GM23248 (cell line): ENCODE results near the gene ZBTB44. TPM values are rescaled to one million over a fixed set of nuclear protein-coding genes. Genes with fewer than 3 reads are reported as not detected.
A peak's percentile ranks its signal among the peaks of the same experiment; 100 is the strongest.

Experiments used
- DNase-seq: peaks from one replicate; pipeline ENCODE4 v3.0.0-alpha.2; 2015
- H2AFZ ChIP-seq: fragments of 200-600 bp; sonication (generic); 2 replicates; pipeline ENCODE4 v1.6.1; 2016; ENCODE audit warnings: antibody characterized with exemption
- H3F3A ChIP-seq: fragments of 200-600 bp; sonication (generic); 2 replicates; pipeline ENCODE4 v1.6.1; 2016; ENCODE audit warnings: mild to moderate bottlenecking, antibody characterized with exemption, mixed run types; ENCODE audit not compliant: insufficient read depth
- H3K27ac ChIP-seq: fragments of 200-600 bp; sonication (generic); 2 replicates; pipeline ENCODE4 v1.5.1; 2016; ENCODE audit warnings: mild to moderate bottlenecking
- H3K27me3 ChIP-seq: fragments of 200-600 bp; sonication (generic); replicated peaks from 2 replicates; pipeline ENCODE4 v1.6.1; 2016; ENCODE audit warnings: mild to moderate bottlenecking; ENCODE audit not compliant: insufficient read depth
- H3K36me3 ChIP-seq: fragments of 200-600 bp; sonication (generic); 2 replicates; pipeline ENCODE4 v1.6.1; 2016; ENCODE audit warnings: low read depth, mild to moderate bottlenecking
- H3K4me1 ChIP-seq: fragments of 200-600 bp; sonication (generic); 2 replicates; pipeline ENCODE4 v1.6.1; 2016; ENCODE audit warnings: mild to moderate bottlenecking; ENCODE audit not compliant: insufficient read depth
- H3K4me2 ChIP-seq: fragments of 200-600 bp; sonication (generic); one replicate; pipeline ENCODE4 v1.6.1; 2016; ENCODE audit warnings: mild to moderate bottlenecking; ENCODE audit not compliant: unreplicated experiment
- H3K4me3 ChIP-seq: fragments of 200-600 bp; sonication (generic); 2 replicates; pipeline ENCODE4 v1.5.1; 2016; ENCODE audit warnings: mild to moderate bottlenecking
- H3K79me2 ChIP-seq: fragments of 200-600 bp; sonication (generic); 2 replicates; pipeline ENCODE4 v1.6.1; 2016; ENCODE audit warnings: mild to moderate bottlenecking; ENCODE audit not compliant: insufficient read depth
- H3K9ac ChIP-seq: fragments of 200-600 bp; sonication (generic); 2 replicates; pipeline ENCODE4 v1.6.1; 2016; ENCODE audit warnings: mild to moderate bottlenecking
- H3K9me2 ChIP-seq: fragments of 200-600 bp; sonication (generic); 2 replicates; pipeline ENCODE4 v1.6.1; 2016; ENCODE audit warnings: mixed run types, mild to moderate bottlenecking, moderate library complexity; ENCODE audit not compliant: insufficient read depth
- H3K9me3 ChIP-seq: fragments of 200-600 bp; sonication (generic); one replicate; pipeline ENCODE4 v1.6.1; 2017; ENCODE audit warnings: low read depth
- H4K20me1 ChIP-seq: fragments of 200-600 bp; sonication (generic); 2 replicates; pipeline ENCODE4 v1.6.0; 2016; ENCODE audit not compliant: insufficient read depth
- EZH2 ChIP-seq: fragments of 200-600 bp; sonication (generic); IDR thresholded peaks from 2 replicates; pipeline ENCODE4 v1.6.1; 2018; ENCODE audit warnings: antibody characterized with exemption, mild to moderate bottlenecking; ENCODE audit not compliant: insufficient read depth, poor library complexity, severe bottlenecking
- EZH2phosphoT487 ChIP-seq: fragments of 200-600 bp; sonication (generic); IDR thresholded peaks from 2 replicates; pipeline ENCODE4 v1.6.1; 2018; ENCODE audit warnings: antibody characterized with exemption, moderate library complexity, mild to moderate bottlenecking, low read depth; ENCODE audit not compliant: insufficient read depth
- WGBS, 2 experiments: methylation state at CpG; one replicate each; pipeline ENCODE4 v1.1.6; 2015 to 2017; ENCODE audit warnings: low lambda C conversion rate in 2 of 2, low coverage in 1 of 2; ENCODE audit errors: missing lambda C conversion rate in 2 of 2; 5-methylcytosine and 5-hydroxymethylcytosine counted together
- in situ Hi-C: fragments of 300-500 bp; cut with MboI; formaldehyde crosslinking; loops from 2 replicates; pipeline ENCODE4 v1.15.0; 2020
- polyA plus RNA-seq: library from polyadenylated mRNA; unstranded; fragments of >200 nt; fragmentation: Nextera tagmentation; extraction: Ambion mirVana; gene quantifications from 2 replicates; pipeline ENCODE4 v1.2.1, GENCODE V29; 2016
- total RNA-seq: library from RNA; depleted of rRNA; stranded (reverse); fragments of >200 nt; shearing (Covaris generic); gene quantifications from 2 replicates; pipeline ENCODE4 v1.2.3, GENCODE V29; 2014

ZBTB44 gene
- total and polyA plus RNA-seq, 2 experiments from 2014 or later: 4.1 to 17.4 TPM

DNA sequence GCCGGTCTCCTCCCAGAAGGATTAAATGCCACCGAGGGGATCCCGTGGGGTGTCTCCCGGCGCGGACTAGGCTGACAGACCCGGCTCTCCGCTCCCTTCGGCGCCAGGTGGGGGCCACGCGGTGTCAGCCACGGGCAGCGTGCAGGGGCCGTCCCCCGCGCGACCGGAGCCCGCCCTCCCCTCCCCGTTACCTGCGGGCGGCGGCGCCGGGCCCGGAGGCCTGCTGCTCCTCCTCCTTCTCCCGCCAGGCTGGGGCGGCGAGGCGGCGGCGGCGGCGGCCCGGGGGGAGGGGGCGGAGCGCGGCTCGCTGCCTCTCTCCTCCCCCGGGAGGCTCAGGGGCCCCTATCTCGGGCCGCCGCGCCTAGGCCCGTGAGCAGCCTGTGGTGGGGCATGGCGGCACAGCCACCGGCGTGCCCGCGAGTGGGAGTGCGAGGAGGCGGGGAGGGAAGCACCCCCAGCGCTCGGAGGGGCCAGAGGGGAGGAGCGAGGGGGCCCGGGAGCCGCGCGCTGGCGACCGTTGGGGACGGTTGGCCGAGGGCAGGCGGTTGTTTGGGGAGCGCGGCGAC, 450 bp downstream of the ZBTB44 start:
- H3K4me1 ChIP-seq: peaks cover 19% of the 10 kb centered on the region
- peak overlapping the region; percentile 87 for H3K9ac ChIP-seq
- H3F3A ChIP-seq: no peaks in the 10 kb centered on the region; the same call in 1 of the 2 replicates
- no peaks in the 10 kb centered on the region for H3K9me3 ChIP-seq
- H3K9me2 ChIP-seq: no peaks in the 10 kb centered on the region
- H2AFZ ChIP-seq: peak overlapping the region; percentile 70
- 1 to 2% methylated on average over 28 to 49 of the region's 68 CpGs for WGBS, 2 experiments
- H3K36me3 ChIP-seq: no peaks in the 10 kb centered on the region
- TF ChIP-seq EZH2 (no peak), EZH2phosphoT487 (no peak)
- in situ Hi-C loops: no loop called here
- DNase-seq: peak; percentile 73
- peak overlapping the region; percentile 63 for H3K27ac ChIP-seq
- H3K4me2 ChIP-seq: peak overlapping the region; percentile 90
- peak overlapping the region; percentile 82 for H3K4me3 ChIP-seq
- peaks cover 48% of the 10 kb centered on the region for H3K79me2 ChIP-seq
- H4K20me1 ChIP-seq: no peaks in the 10 kb centered on the region
- H3K27me3 ChIP-seq: no peaks in the 10 kb centered on the region

DNA sequence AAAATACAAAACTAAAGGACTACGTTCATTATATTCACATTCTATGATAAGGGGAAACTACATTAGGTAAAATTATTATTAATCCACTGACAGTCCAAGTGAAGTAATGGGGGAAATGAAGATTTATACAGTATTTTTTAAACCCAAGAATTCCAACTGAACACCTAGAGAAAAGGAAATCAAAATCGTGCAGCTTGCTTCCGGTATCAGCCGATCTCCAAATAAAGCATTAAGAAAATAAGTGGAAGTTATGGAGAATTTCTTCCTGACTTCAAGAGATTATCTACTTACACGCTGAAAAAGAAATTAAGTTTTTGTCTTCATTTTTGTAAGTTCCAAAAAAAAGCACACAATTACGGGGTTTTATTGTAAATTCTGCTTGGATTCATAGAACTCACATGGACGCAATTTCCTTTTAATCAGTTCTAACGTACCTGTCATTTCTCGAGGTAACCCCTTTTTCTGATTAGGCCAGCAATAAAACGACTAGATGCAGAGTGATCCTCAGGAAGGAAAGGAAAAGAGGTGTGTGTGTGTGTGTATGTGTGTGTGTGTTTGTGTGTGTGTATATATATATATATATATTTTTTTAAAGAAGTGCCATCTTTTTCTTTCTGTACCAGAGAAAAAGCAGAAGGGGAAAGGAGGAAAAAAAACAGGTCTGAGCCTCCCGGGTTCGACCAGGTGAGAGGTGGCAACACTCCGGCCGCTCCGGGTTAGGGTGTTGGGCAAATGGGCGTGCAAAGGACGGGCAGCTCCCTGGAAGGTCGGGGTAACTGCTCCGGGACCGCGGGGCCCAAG, 1.1 kb downstream of the ZBTB44 start:
- H2AFZ ChIP-seq: peak overlapping the region; percentile 70
- no peak for TF ChIP-seq EZH2phosphoT487
- no peak for TF ChIP-seq EZH2
- H4K20me1 ChIP-seq: no peaks in the 10 kb centered on the region
- H3K79me2 ChIP-seq: peaks cover 55% of the 10 kb centered on the region
- H3K27ac ChIP-seq: peak overlapping the region; percentile 63
- peak overlapping the region; percentile 87 for H3K9ac ChIP-seq
- peaks cover 14% of the 10 kb centered on the region for H3K4me1 ChIP-seq
- no peaks in the 10 kb centered on the region for H3K9me3 ChIP-seq
- no peaks in the 10 kb centered on the region; the same call in 1 of the 2 replicates for H3F3A ChIP-seq
- in situ Hi-C loops: no loop called here
- peak; percentile 40 for DNase-seq
- peak overlapping the region; percentile 82 for H3K4me3 ChIP-seq
- WGBS, 2 experiments: 1 to 2% methylated on average over 21 of the region's 21 CpGs
- H3K27me3 ChIP-seq: no peaks in the 10 kb centered on the region
- H3K9me2 ChIP-seq: no peaks in the 10 kb centered on the region
- no peaks in the 10 kb centered on the region for H3K36me3 ChIP-seq
- peak overlapping the region; percentile 90 for H3K4me2 ChIP-seq

- H3K4me3 ChIP-seq: peak overlapping the region; percentile 82; the same call in 1 of the 2 replicates
- H3K27me3 ChIP-seq: no peaks in the 10 kb centered on the region
- in situ Hi-C loops: no loop called here
- peaks cover 70% of the 10 kb centered on the region for H3K79me2 ChIP-seq
- no peak overlapping the region for H2AFZ ChIP-seq
- H3K9me3 ChIP-seq: no peaks in the 10 kb centered on the region
- no peaks in the 10 kb centered on the region for H4K20me1 ChIP-seq
- H3K4me2 ChIP-seq: peak overlapping the region; percentile 90
- no peak overlapping the region for H3K9ac ChIP-seq
- H3K4me1 ChIP-seq: peaks cover 14% of the 10 kb centered on the region
- no peak for DNase-seq
- TF ChIP-seq EZH2phosphoT487 (no peak), EZH2 (no peak)
- H3K9me2 ChIP-seq: no peaks in the 10 kb centered on the region
- no peaks in the 10 kb centered on the region for H3K36me3 ChIP-seq
- no peak overlapping the region for H3K27ac ChIP-seq
- no peaks in the 10 kb centered on the region; the same call in 1 of the 2 replicates for H3F3A ChIP-seq
Observed at GRCh38 chr11:130312046-130312445, 2.7 kb downstream of the ZBTB44 start.

- WGBS, 2 experiments: 97% methylated on average over 4 of the region's 4 CpGs
Observed at GRCh38 chr11:130310622-130311021, 4.1 kb downstream of the ZBTB44 start.

More at GRCh38 chr11:130310622-130311021, 4.1 kb downstream of the ZBTB44 start:
- in situ Hi-C loops: no loop called here
- Histone ChIP-seq H3K9me3 (no peaks in the 10 kb centered on the region), H2AFZ (no peak overlapping the region), H4K20me1 (no peaks in the 10 kb centered on the region), H3K4me3 (no peak overlapping the region), H3F3A (no peaks in the 10 kb centered on the region; the same call in 1 of the 2 replicates), H3K4me2 (no peak overlapping the region), H3K9ac (no peak overlapping the region), H3K36me3 (no peaks in the 10 kb centered on the region), H3K27ac (no peak overlapping the region), H3K4me1 (peaks cover 14% of the 10 kb centered on the region), H3K79me2 (peaks cover 84% of the 10 kb centered on the region), H3K9me2 (no peaks in the 10 kb centered on the region), H3K27me3 (no peaks in the 10 kb centered on the region)
- DNase-seq: no peak
- TF ChIP-seq EZH2 (no peak), EZH2phosphoT487 (no peak)
